Activated T-cell treated with anti-CD3 and anti-CD28 coated beads, Interleukin-2, amount 50 U/mL, for 72 hours (primary cell): ENCODE results near the gene TMEM94. TPM values are rescaled to one million over a fixed set of nuclear protein-coding genes. Genes with fewer than 3 reads are reported as not detected.
"Not testable (repeated sequence)": the region's sequence is repeated elsewhere in the genome, so short reads cannot be mapped to it uniquely, and the experiment has no call there.

Experiments used
- ATAC-seq, 2 donors: fragments of 150-1000 bp; cut with Tn5 transposase; replicated peaks in 1 of 2; 2 replicates each; pipeline ENCODE4 v1.10.0; 2021; ENCODE audit warnings: moderate library complexity in 2 of 2, mild to moderate bottlenecking in 1 of 2
- DNase-seq, 2 donors: peaks; one replicate each; pipeline ENCODE4 v3.0.0; 2021 to 2022; ENCODE audit warnings: mixed read lengths in 1 of 2
- H3K27ac Mint-ChIP-seq: one replicate; pipeline ENCODE4 v1.8.0; 2022; ENCODE audit warnings: mild to moderate bottlenecking, moderate library complexity, mixed read lengths
- H3K27me3 Mint-ChIP-seq: one replicate; pipeline ENCODE4 v1.8.0; 2022; ENCODE audit warnings: low read depth, mixed read lengths
- H3K36me3 Mint-ChIP-seq, 2 donors: one replicate each; pipeline ENCODE4 v1.8.0; 2022; ENCODE audit warnings: mixed read lengths in 2 of 2, mild to moderate bottlenecking in 1 of 2; ENCODE audit not compliant: insufficient read depth in 2 of 2
- H3K4me1 Mint-ChIP-seq: one replicate; pipeline ENCODE4 v1.8.0; 2022; ENCODE audit warnings: low read depth, mixed read lengths
- H3K4me3 Mint-ChIP-seq, 2 donors: one replicate each; pipeline ENCODE4 v1.8.0; 2022; ENCODE audit warnings: mild to moderate bottlenecking in 2 of 2, mixed read lengths in 2 of 2, moderate library complexity in 2 of 2
- H3K9me3 Mint-ChIP-seq, 2 donors: one replicate each; pipeline ENCODE4 v1.8.0; 2022; ENCODE audit warnings: mixed read lengths in 2 of 2
- total RNA-seq, 2 donors: library from RNA; stranded (reverse); gene quantifications; one replicate each; pipeline ENCODE4 v1.2.3, GENCODE V29; 2022

TMEM94 gene
- total RNA-seq, 2 donors from 2014 or later: 70.7 to 76.4 TPM

- Mint-ChIP-seq H3K27ac (no peak overlapping the region), H3K27me3 (no peaks in the 10 kb centered on the region)
Measured at GRCh38 chr17:75475144-75475835, 18.9 kb downstream of the TMEM94 start.

GRCh38 chr17:75475851-75476250, 19.4 kb downstream of the TMEM94 start:
- Mint-ChIP-seq H3K27ac (no peak overlapping the region), H3K4me3 (no peak overlapping the region), H3K27me3 (no peaks in the 10 kb centered on the region), H3K36me3 (no peaks in the 10 kb centered on the region), H3K9me3 (no peaks in the 10 kb centered on the region), H3K4me1 (peaks cover 10% of the 10 kb centered on the region)
- DNase-seq (no peak), ATAC-seq (no peak)

More at GRCh38 chr17:75475144-75475835, 18.9 kb downstream of the TMEM94 start:
- H3K4me3 Mint-ChIP-seq: no peak overlapping the region
- H3K36me3 Mint-ChIP-seq: no peaks in the 10 kb centered on the region
- no peak for ATAC-seq
- peaks cover 5% of the 10 kb centered on the region for H3K4me1 Mint-ChIP-seq
- H3K9me3 Mint-ChIP-seq: no peaks in the 10 kb centered on the region
- DNase-seq: no peak

GRCh38 chr17:75476271-75476671, 19.8 kb downstream of the TMEM94 start:
- Mint-ChIP-seq H3K4me1 (peaks cover 10% of the 10 kb centered on the region), H3K27me3 (no peaks in the 10 kb centered on the region), H3K36me3 (no peaks in the 10 kb centered on the region), H3K27ac (no peak overlapping the region), H3K9me3 (no peaks in the 10 kb centered on the region), H3K4me3 (no peak overlapping the region)
- DNase-seq (no peak), ATAC-seq (no peak)

GRCh38 chr17:75476752-75477489, 20.5 kb downstream of the TMEM94 start:
- Mint-ChIP-seq H3K27ac (no peak overlapping the region), H3K36me3 (no peaks in the 10 kb centered on the region), H3K27me3 (no peaks in the 10 kb centered on the region), H3K4me3 (no peak overlapping the region), H3K4me1 (peaks cover 10% of the 10 kb centered on the region), H3K9me3 (no peaks in the 10 kb centered on the region)
- DNase-seq (no peak), ATAC-seq (no peak)

- not testable (repeated sequence) for DNase-seq, H3K36me3 Mint-ChIP-seq, H3K9me3 Mint-ChIP-seq, H3K27ac Mint-ChIP-seq, ATAC-seq, H3K4me3 Mint-ChIP-seq, H3K27me3 Mint-ChIP-seq
- peaks cover 10% of the 10 kb centered on the region for H3K4me1 Mint-ChIP-seq
Measured at GRCh38 chr17:75477490-75477862, 21.0 kb downstream of the TMEM94 start.

GRCh38 chr17:75478508-75478907, 22.1 kb downstream of the TMEM94 start:
- H3K9me3 Mint-ChIP-seq: no peaks in the 10 kb centered on the region
- H3K27me3 Mint-ChIP-seq: no peaks in the 10 kb centered on the region
- ATAC-seq: no peak
- no peak for DNase-seq
- no peak overlapping the region for H3K4me3 Mint-ChIP-seq
- peaks cover 10% of the 10 kb centered on the region for H3K4me1 Mint-ChIP-seq
- H3K27ac Mint-ChIP-seq: no peak overlapping the region
- no peaks in the 10 kb centered on the region for H3K36me3 Mint-ChIP-seq

GRCh38 chr17:75480281-75480680, 23.8 kb downstream of the TMEM94 start:
- Mint-ChIP-seq H3K9me3 (no peaks in the 10 kb centered on the region), H3K36me3 (no peaks in the 10 kb centered on the region), H3K4me3 (no peak overlapping the region), H3K4me1 (peaks cover 10% of the 10 kb centered on the region), H3K27ac (no peak overlapping the region), H3K27me3 (no peaks in the 10 kb centered on the region)
- DNase-seq (no peak), ATAC-seq (no peak)

- Mint-ChIP-seq H3K27me3 (no peaks in the 10 kb centered on the region), H3K9me3 (no peaks in the 10 kb centered on the region), H3K4me1 (peaks cover 11% of the 10 kb centered on the region), H3K4me3 (no peak overlapping the region), H3K27ac (no peak overlapping the region), H3K36me3 (no peaks in the 10 kb centered on the region)
- ATAC-seq: no peak
- no peak for DNase-seq
Measured at GRCh38 chr17:75481194-75482068, 25.0 kb downstream of the TMEM94 start.

- H3K9me3 Mint-ChIP-seq: peaks cover 0 to 2% of the 10 kb centered on the region in 2 donors
- H3K27me3 Mint-ChIP-seq: no peaks in the 10 kb centered on the region
- no peak overlapping the region for H3K27ac Mint-ChIP-seq
- H3K36me3 Mint-ChIP-seq: no peaks in the 10 kb centered on the region
- ATAC-seq (no peak), DNase-seq (no peak)
- peaks cover 17% of the 10 kb centered on the region for H3K4me1 Mint-ChIP-seq
- H3K4me3 Mint-ChIP-seq: no peak overlapping the region
Measured at GRCh38 chr17:75482098-75482942, 25.9 kb downstream of the TMEM94 start.

GRCh38 chr17:75485688-75486087, 29.3 kb downstream of the TMEM94 start:
- Mint-ChIP-seq H3K4me3 (no peak overlapping the region), H3K27me3 (no peaks in the 10 kb centered on the region), H3K36me3 (no peaks in the 10 kb centered on the region), H3K27ac (no peak overlapping the region), H3K9me3 (peaks cover 0 to 3% of the 10 kb centered on the region in 2 donors), H3K4me1 (peaks cover 21% of the 10 kb centered on the region)
- DNase-seq (no peak), ATAC-seq (no peak)

GRCh38 chr17:75486151-75486550, 29.7 kb downstream of the TMEM94 start:
- H3K4me1 Mint-ChIP-seq: peaks cover 19% of the 10 kb centered on the region
- no peaks in the 10 kb centered on the region for H3K36me3 Mint-ChIP-seq
- no peaks in the 10 kb centered on the region for H3K27me3 Mint-ChIP-seq
- no peak for DNase-seq
- no peak for ATAC-seq
- H3K27ac Mint-ChIP-seq: no peak overlapping the region
- H3K4me3 Mint-ChIP-seq: peak overlapping the region in 1 of 2 donors; percentile 50
- H3K9me3 Mint-ChIP-seq: peaks cover 0 to 3% of the 10 kb centered on the region in 2 donors

GRCh38 chr17:75486951-75487350, 30.5 kb downstream of the TMEM94 start:
- Mint-ChIP-seq H3K9me3 (peaks cover 0 to 3% of the 10 kb centered on the region in 2 donors), H3K4me3 (peak overlapping the region in 1 of 2 donors; percentile 77), H3K27me3 (no peaks in the 10 kb centered on the region), H3K27ac (peak overlapping the region; percentile 96), H3K36me3 (no peaks in the 10 kb centered on the region), H3K4me1 (peaks cover 19% of the 10 kb centered on the region)
- DNase-seq (no peak), ATAC-seq (peak in 1 of 2 donors; percentile 6)
